HG02938 (cell line): Measurements from ENCODE around the gene PKDREJ.

Source experiments
- ATAC-seq: cut with Tn5 transposase; IDR thresholded peaks from one replicate; pipeline ENCODE4 v1.9.1; 2021; ENCODE audit warnings: mild to moderate bottlenecking, moderate library complexity; ENCODE audit not compliant: unreplicated experiment

The PKDREJ gene

GRCh38 chr22:46289244-46289891 is 26.2 kb upstream of the PKDREJ start:
- ATAC-seq, result no peak

GRCh38 chr22:46288846-46289243 is 25.7 kb upstream of the PKDREJ start:
- no peak for ATAC-seq

- ATAC-seq, result no peak
Measured at GRCh38 chr22:46287873-46288751, 25.0 kb upstream of the PKDREJ start.

DNA sequence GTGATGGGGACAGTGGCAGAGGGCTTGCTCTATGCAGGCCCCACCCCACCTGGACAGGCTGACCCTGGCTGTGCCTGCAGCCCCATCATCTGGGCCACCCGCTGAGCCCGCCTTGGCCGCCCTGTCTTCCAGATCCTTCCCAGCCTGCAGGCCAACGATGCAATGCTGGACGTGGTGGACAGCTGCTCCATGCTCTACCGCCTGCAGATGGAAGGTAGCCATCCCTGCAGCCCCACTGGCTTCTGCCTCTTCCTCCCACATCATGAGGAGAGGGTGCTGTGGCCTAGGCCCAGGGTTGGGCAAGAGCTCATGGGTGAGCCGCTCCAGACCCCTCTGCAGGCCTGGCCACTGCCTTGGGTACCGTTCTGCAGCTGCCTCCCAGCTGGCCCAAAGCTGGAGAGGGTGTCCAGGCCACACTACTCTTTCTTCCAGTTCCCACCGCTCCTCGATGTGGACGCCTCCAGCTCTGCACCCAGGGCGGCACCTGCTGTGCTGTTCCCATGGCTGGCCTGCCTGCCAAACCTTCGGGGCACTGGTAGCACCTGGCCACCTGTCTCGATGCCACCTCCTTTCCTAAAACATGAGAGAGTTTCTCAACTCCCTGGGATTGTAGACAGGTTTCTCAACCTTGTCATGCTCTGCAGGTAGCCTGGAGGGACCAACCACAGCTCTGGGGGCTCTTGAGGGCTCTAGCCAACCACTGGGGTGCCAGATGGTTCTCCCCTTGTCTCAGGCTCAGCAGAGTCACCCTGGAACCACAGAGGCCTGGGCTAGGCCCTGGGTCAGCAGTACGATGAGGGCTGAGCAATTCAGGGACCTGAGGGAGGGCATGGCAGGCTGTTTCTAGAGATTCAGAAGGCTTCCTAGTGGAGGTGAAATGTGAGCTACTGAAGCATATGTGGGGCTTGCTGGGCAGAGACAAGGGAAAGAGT is 24.1 kb upstream of the PKDREJ start:
- ATAC-seq, result no peak

DNA sequence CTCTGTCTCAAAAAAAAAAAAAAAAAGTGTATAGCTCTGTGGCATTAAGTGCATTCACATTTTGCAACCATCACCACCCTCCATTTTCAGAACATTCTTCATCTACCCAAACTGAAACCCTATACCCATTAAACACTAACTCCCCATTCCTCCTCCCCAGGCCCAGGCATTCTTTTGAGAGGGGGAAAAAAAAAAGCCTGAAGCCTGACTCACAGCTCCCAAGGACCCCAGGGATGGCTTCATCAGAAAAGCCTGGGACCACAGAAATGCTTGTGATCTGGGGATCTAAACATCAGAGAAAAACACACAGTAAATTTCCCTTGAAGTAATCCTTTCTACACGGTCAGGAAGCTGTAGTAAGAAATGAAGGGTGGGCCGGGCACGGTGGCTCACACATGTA is 22.9 kb upstream of the PKDREJ start:
- ATAC-seq, result no peak

DNA sequence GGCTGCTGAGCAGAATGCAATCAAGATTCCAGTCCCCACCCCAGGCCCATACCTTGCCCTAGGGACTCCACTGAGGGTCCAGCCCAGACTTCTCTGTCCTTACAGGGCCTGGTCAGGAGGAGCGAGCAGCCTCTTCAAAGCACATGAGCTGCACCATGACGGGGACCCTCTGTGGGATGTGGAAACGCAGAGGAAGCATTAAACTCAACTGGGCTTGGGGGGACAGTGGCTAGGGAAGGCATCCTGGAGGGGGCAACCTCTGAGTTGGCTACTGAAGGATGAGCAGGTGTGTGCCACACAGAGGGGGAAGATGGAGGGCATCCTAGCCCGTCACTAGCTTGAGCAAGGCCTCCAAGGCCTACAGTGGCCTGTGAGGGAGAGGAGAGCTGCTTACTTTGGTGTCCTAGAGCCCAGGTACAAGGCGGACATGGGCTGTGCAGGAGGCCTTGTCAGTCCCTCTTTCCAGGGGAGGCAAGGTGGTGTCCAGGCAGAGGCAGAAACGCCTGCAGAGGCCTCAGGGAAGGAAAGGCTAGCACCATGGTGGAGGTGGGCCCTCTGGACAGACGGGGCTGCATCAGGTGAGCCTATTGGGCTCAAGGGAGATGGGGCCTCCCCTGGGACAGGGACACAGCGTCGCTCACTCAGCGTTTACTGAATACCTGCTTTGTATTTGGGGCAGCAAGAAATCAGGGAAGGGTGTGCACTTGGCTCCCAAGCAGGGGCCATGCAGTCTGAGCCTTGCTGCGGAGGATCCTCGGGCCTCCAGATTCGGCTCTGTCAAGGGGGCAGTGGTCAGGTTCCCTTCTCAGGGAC is 18.9 kb upstream of the PKDREJ start:
- ATAC-seq, result no peak

GRCh38 chr22:46280999-46281623 is 18.0 kb upstream of the PKDREJ start:
- ATAC-seq, result no peak

- ATAC-seq, result no peak
Measured at GRCh38 chr22:46280063-46280817, 17.1 kb upstream of the PKDREJ start.

DNA sequence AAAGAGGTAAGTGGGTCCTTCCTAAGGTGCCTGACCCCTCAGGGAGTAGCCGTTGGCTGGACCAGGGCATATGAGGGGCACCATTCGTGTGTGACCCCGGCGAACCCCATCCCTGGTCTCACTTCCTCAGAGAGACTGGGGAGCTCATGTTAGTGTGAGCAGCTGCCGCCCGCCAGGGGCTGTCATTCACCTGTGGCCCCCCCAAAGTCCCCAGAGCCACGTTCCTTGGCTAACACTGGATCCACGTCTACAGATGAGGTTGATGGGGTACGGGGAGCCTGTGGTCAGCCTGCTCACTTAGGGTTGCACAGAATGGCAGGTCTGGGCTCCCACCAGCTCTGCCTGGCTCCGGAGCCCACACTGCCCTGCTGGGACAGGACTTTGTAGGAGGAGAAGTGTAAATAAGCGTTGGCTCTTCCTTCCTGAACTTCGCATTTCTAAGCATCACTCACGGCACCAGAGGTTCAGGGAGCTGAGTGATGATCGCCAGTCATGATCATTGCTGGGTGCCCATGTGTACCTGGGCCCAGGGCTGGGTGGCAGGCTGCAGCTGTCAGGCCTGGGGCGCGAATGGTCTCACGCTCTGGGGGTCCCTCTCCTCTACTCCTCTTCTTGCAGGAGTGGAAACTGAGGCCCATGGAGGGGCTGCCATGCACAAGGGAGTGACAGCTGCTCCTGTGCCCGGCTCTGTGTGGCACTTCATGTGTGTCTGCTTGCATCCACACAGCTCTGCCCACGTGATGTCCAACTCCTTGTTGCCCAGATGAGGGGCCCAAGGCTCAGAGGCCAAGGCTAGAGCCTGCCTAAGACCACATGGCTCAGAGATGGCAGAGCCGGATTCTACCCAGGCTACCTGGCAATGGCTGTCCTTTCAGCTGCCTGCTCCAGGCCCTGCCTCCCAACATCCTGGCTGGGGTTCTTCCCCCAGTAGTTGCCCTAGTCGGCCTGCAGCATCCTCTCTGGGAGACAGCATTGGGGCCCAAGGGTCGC is 15.8 kb upstream of the PKDREJ start:
- no peak for ATAC-seq

- ATAC-seq, result no peak
Measured at GRCh38 chr22:46276563-46276962, 13.4 kb upstream of the PKDREJ start.

GRCh38 chr22:46275455-46276122 is 12.4 kb upstream of the PKDREJ start:
- no peak for ATAC-seq

DNA sequence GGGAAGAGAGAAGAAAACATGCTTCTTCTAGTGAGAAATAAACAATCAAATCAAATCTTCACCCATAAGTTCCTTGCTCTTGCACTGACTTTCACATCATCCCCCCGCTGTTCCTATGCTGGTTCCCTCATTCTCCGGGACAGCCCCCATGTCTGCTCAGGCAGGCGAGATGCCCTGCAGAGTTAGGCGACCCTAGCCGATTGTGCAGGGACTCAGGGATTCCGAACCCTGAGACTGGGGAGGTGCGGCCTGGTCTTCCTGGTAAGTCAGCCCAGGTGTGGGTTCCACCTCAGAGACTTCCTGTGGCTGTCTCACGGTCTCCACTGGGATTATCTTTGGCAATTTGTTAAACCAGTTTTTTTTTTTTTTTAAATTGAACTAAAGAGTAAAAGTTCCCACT is 11.2 kb upstream of the PKDREJ start:
- no peak for ATAC-seq

DNA sequence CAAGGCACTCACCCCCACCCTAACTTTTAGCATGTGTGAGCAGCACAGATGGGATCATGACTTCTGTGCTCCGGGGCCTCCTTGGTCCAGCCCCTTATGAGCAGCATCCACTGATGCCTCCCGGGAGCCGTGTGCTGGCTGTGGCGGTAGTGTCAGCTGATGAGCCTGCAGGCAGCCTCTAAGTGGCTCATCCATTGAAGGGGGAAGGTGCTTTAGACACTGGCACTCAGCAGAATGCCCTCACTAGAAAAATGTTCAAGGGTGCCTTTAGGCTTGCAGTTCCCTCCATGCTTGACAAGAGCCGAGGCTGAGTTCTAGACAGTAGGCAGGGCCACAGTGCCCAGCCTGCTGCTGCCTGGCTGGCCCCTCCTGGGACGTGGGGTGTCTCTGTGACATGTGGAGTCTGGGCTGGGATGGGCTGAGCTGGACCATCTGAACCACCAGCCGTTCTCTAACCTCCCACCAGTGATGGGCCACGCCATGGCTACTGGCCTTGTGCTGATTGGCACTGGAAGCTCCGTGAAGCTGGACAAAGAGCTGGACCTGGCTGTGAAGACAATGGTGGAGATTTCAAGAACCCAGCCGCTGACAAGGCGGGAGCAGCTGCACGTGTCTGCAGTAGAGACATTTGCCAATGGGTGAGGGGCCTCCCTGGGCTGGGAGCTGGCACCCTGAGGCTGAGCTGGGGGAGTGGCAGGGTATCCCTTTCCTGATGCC is 10.4 kb upstream of the PKDREJ start:
- ATAC-seq, result no peak

- no peak for ATAC-seq
Measured at GRCh38 chr22:46272762-46273431, 9.8 kb upstream of the PKDREJ start.

GRCh38 chr22:46272196-46272595 is 9.1 kb upstream of the PKDREJ start:
- ATAC-seq, result no peak

GRCh38 chr22:46269564-46269963 is 6.4 kb upstream of the PKDREJ start:
- no peak for ATAC-seq
